Globus pallidus (tissue), 1 donor: Measurements from ENCODE around the gene FCAMR.
"Not testable (repeated sequence)": the region's sequence is repeated elsewhere in the genome, so short reads cannot be mapped to it uniquely, and the experiment has no call there.

Experiments
- DNase-seq: peaks from one replicate; pipeline ENCODE4 v3.0.0-alpha.2; 2015; ENCODE audit warnings: low spot score

The FCAMR gene

DNA sequence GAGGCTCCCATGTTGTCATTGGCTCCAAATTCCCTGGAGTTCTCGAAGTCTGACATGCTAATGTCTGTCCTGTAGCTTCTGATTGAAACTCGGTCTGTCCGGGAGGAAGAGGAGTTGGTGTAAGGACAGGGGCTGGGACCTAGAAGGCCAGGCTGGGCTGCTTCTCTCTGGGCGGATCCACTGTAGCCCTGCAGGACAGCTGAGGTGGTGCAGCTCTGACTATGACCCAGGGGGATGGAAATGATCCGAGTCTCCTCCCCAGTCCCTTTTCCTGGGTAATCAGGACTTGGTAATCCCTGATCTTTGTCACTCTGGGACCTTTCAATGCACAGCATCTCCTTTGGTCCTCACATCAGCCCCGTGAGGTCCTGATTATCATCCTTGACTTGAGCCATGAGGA is 38.6 kb downstream of the FCAMR start:
- no peak for DNase-seq

- peak; percentile 40 for DNase-seq
Observed at GRCh38 chr1:206930210-206930798, 40.0 kb downstream of the FCAMR start.

DNA sequence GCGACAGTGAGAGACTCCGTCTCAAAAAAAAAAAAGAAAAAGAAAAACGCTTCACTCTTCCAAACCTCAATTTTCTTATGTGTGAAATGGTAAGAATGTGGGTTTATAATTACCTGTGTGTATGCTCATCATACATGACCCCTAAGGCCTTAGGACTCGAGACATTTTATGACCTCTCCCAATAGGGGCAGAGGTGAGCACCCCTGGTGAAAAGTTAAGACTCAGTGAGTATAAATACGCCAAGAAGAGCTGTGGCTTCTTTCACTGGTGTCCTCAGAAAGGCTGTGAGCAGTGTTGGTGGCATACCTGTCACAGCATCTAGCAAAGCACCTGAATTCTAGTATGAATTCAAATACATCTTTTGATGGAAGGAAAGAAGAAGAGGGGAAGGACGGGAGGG is 40.7 kb downstream of the FCAMR start:
- DNase-seq = no peak

- no peak for DNase-seq
Observed at GRCh38 chr1:206926286-206926685, 44.0 kb downstream of the FCAMR start.

DNA sequence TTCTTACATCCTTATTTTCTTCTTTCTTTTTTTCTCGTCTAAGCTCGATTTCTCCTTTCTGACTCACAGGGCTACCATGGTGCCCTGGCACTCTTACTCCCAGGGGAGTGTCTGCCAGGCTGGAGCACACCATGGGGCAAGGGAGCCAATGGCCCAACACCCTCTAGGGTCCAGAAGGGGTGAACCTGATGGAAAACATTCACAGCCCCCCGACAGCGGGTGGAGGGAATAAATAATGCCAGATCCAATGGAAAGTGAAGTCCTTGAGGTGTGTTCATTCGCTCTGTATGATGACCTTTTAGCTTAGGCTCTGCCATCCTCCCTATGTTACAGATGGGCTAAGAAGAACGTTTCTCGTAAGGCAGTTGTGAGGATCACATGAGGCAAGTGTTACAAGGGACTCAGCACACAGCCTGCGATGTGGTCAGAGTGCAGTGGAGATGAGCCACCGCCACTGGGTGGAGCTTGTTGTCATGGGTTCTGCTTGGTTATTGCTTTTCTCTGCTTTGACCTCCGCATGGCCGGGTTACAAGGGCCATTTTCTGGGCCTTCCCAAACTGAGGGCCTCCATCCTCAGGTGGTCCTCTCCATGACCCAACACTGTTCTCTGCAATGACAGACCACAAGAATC is 45.0 kb downstream of the FCAMR start:
- no peak for DNase-seq

GRCh38 chr1:206924592-206925105 is 45.6 kb downstream of the FCAMR start:
- no peak for DNase-seq

GRCh38 chr1:206923961-206924557 is 46.2 kb downstream of the FCAMR start:
- not testable (repeated sequence) for DNase-seq

- DNase-seq = no peak
Observed at GRCh38 chr1:206923009-206923960, 47.0 kb downstream of the FCAMR start.

DNA sequence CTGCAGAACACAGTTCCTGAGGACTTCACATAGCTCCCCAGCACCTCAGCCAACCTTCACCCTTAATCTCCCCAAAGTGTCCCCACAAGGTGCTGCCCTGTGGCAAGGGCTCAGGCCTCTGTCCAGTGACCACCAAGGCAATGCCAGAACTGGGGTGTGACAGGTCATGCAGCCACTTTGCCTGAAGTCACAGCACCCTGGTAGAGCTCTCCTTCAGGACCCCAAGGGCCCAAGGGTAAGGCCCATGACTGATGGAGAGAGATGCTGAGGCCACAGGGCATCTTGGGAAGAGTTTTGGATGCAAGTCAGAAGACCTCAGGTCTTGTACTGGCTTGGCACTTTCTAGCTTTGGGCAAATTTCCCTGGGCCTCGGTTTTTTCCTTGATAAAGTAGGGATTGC is 47.7 kb downstream of the FCAMR start:
- no peak for DNase-seq

GRCh38 chr1:206921772-206922265 is 48.4 kb downstream of the FCAMR start, which contains the start of gene FCMR:
Gene FCMR, minus strand, starts transcription at chr1:206921941. Its CDS starts 87 bp downstream, at chr1:206921854.
- peak; percentile 54 for DNase-seq

DNA sequence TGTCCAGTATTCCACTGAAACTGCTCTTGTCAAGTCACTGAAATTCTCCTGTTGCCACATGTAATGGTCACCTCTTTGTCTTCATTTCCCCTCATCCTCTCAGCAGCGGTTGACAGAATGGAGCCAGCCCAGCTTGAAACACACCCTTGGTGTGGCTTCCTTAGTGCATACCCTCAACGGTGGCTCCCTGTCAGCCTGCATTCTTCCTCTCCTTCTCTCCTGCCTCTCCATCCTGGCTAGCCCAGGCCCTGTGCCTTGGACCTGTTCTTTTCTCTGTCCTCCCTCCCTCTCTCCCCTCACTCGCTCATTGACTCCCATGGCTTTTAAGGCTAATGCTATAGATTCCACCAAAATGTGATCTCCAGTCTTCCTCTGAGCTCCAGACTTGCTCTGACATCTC is 52.2 kb downstream of the FCAMR start:
- no peak for DNase-seq

DNA sequence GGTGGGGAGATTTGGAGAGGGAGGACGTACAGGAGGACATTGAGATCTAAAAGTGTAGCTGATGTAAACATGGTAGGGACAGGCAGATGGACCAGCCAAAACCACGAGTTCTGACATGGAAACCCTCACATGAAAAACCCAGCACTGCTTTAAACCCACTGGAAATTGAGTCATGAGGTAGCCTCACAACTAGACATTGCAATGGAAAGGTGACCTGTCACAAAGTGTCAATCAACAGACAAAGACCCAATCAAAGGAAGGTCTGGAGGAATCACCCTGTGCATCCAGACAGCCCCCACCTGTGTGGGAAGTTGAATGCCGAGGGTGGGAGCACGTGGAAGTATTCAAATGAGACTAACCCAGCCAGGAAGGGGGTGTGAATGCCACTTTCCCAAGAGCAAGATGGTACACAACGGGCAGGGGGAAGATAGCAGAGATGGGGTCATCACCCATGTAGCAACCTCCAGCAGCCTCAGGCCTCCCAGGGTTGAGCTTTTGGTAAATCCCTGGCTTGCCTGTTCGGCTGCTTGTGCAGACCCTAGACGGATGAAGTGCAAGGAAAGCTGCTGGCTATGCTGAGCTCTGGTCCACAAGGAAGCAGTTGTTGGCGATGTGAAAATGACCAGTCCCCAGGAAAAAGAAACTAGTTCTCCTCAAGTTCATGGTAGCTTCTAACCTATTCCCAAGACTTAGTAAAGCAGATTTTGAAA is 54.1 kb downstream of the FCAMR start:
- DNase-seq = no peak

DNA sequence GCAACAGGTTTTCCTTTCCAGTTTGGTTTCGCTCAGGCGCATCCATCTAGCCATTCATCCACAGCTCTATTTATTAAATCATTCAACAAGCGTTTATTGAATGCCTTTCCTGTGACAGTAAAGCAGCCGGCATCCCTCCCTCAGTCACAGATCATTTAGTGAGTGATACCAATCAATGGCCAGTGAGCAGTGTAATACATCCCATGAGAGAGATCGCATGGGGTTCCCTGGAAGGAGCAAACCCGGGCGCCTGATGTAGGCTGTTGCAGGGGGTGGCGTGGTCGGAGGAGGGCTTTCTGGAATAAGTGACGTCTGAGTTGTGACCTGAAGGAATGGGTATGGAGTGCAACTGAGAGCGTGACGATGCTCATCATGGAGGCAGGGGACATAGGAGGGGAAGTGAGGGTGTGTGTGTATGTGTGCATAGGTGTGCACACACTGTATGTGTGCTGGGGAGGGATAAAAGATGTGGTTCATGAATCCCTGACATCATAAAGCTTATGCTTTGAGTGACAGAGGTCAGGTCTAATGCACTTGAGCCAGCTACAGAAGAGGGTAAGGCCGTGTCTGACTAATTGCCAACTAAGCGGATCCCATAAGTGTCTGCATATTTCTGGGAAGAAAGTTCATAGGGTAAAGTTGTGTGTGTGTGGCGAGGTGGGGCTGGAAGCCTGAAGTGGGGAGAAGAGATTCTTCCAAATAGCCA is 55.1 kb downstream of the FCAMR start:
- no peak for DNase-seq

DNA sequence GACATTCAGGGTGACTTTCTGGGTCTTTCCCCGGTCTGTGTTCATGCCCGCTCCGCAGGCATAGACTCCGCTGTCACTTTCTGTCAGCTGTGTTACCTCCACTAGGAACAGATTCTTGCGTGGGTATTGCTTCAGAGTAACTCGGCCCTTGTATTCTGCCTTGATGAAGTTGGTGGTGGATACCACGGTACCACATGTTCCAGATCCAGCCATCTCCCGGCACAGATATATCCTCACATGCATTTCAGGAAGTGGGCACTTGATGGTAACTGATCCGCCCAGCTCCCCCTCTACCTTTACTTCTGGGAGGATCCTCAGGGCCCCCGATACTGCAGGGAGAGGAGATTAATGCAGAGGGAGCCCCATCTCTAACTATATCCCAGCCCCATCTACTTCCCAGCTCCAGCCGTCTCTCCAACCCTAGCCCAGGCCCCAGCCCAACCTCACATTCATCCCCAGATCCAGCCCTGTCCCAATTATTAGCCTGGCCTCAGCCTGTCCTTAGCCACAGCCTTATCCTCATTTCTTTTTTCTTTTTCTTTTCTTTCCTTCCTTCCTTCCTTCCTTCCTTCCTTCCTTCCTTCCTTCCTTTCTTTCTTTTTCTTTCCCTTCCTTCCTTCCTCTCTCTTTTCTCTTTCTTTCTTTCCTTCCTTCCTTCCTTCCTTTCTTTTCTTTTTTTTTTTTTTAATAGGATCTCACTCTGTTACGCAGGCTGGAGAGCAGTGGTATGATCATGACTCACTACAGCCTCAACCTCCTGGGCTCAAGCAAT is 56.3 kb downstream of the FCAMR start:
- no peak for DNase-seq

GRCh38 chr1:206912445-206913095 is 57.7 kb downstream of the FCAMR start:
- DNase-seq = peak; percentile 72

GRCh38 chr1:206911064-206911663 is 59.1 kb downstream of the FCAMR start:
- peak; percentile 17 for DNase-seq

- no peak for DNase-seq
Observed at GRCh38 chr1:206909883-206910318, 60.4 kb downstream of the FCAMR start.

DNA sequence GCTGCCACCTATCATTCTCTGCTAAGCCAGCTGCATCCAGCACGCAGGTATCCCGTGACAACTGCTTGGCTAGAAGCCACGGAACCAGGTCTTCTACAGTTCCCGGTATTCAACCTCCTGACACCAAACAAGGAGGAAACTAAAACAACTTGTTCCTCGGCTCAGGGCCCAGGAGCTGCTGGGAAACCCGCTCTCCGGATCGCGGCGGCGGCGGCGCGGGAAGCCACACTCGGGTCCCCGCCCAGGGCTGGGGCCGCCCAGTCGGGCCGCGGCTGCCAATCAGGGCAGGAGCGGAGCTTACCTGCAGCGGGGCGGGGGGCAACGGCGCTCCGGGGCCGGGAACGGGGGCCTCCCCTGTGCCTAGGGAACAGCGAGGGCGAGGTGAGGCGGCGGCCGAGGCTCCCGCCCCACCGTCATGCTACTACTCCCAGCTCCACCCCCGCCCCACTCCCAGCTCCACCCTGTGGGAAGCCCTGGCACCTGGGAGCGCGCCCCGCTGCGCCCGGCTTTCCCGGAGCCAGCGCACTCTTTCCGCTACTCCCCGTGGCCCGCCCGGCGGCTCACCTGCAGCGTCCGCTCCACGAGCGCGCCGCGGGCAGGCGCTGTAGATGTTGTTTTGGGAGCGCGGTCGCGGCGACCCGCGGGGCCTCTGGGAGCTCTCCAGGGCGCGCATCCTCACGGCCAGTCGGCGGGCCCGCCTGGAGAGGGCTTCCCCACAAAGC is 60.9 kb downstream of the FCAMR start:
- no peak for DNase-seq
